ENCODE results near the gene BRD1. TPM values are rescaled to one million over a fixed set of nuclear protein-coding genes. Genes with fewer than 3 reads are reported as not detected.

The BRD1 gene
- total RNA-seq, 1 donor: 23.5 TPM

- Histone ChIP-seq H3K27ac (ENCODE audit: low read depth, low read length) (no peak overlapping the region), H3K4me1 (ENCODE audit: insufficient read depth, low read length) (no peaks in the 10 kb centered on the region), H3K4me2 (ENCODE audit: insufficient read depth, low read length) (no peak overlapping the region), H3K27me3 (ENCODE audit: insufficient read depth, low read length) (no peaks in the 10 kb centered on the region), H3K9me3 (ENCODE audit: low read depth, low read length) (no peaks in the 10 kb centered on the region), H3K4me3 (ENCODE audit: insufficient read depth, low read length) (no peak overlapping the region), H3K36me3 (ENCODE audit: insufficient read depth, low read length) (peaks cover 36% of the 10 kb centered on the region), H2AFZ (ENCODE audit: low read length) (no peak overlapping the region), H3K79me2 (ENCODE audit: insufficient read depth, low read length) (peaks cover 87% of the 10 kb centered on the region), H4K20me1 (ENCODE audit: insufficient read depth, low read length) (peaks cover 71% of the 10 kb centered on the region)
- TF ChIP-seq CTCF (IDR thresholded peaks at IDR 0.05; ENCODE audit: extremely low read depth, low read depth, low read length): no peak
- no peak for DNase-seq (ENCODE audit: insufficient read length, low spot score, missing footprints)
Measured at GRCh38 chr22:49780698-49781288, 46.9 kb downstream of the BRD1 start.

- no peak for DNase-seq (ENCODE audit: insufficient read length, low spot score, missing footprints)
- Histone ChIP-seq H2AFZ (ENCODE audit: low read length) (no peak overlapping the region), H3K36me3 (ENCODE audit: insufficient read depth, low read length) (peaks cover 41% of the 10 kb centered on the region), H3K27ac (ENCODE audit: low read depth, low read length) (no peak overlapping the region), H3K9me3 (ENCODE audit: low read depth, low read length) (no peaks in the 10 kb centered on the region), H3K4me2 (ENCODE audit: insufficient read depth, low read length) (no peak overlapping the region), H3K4me1 (ENCODE audit: insufficient read depth, low read length) (no peaks in the 10 kb centered on the region), H4K20me1 (ENCODE audit: insufficient read depth, low read length) (peaks cover 65% of the 10 kb centered on the region), H3K4me3 (ENCODE audit: insufficient read depth, low read length) (no peak overlapping the region), H3K79me2 (ENCODE audit: insufficient read depth, low read length) (peaks cover 81% of the 10 kb centered on the region), H3K27me3 (ENCODE audit: insufficient read depth, low read length) (no peaks in the 10 kb centered on the region)
- no peak for TF ChIP-seq CTCF (IDR thresholded peaks at IDR 0.05; ENCODE audit: extremely low read depth, low read depth, low read length)
Measured at GRCh38 chr22:49779853-49780697, 47.6 kb downstream of the BRD1 start.

GRCh38 chr22:49779211-49779610 is 48.5 kb downstream of the BRD1 start:
- no peaks in the 10 kb centered on the region for H3K27me3 ChIP-seq (ENCODE audit: insufficient read depth, low read length)
- H3K9me3 ChIP-seq (ENCODE audit: low read depth, low read length): no peaks in the 10 kb centered on the region
- TF ChIP-seq CTCF (IDR thresholded peaks at IDR 0.05; ENCODE audit: extremely low read depth, low read depth, low read length): no peak
- peaks cover 74% of the 10 kb centered on the region for H3K79me2 ChIP-seq (ENCODE audit: insufficient read depth, low read length)
- H3K4me3 ChIP-seq (ENCODE audit: insufficient read depth, low read length): no peak overlapping the region
- no peak overlapping the region for H3K4me2 ChIP-seq (ENCODE audit: insufficient read depth, low read length)
- no peak overlapping the region for H2AFZ ChIP-seq (ENCODE audit: low read length)
- H3K27ac ChIP-seq (ENCODE audit: low read depth, low read length): no peak overlapping the region
- no peak for DNase-seq (ENCODE audit: insufficient read length, low spot score, missing footprints)
- H3K4me1 ChIP-seq (ENCODE audit: insufficient read depth, low read length): no peaks in the 10 kb centered on the region
- peaks cover 62% of the 10 kb centered on the region for H4K20me1 ChIP-seq (ENCODE audit: insufficient read depth, low read length)
- peaks cover 46% of the 10 kb centered on the region for H3K36me3 ChIP-seq (ENCODE audit: insufficient read depth, low read length)

- Histone ChIP-seq H4K20me1 (ENCODE audit: insufficient read depth, low read length) (peaks cover 60% of the 10 kb centered on the region), H3K79me2 (ENCODE audit: insufficient read depth, low read length) (peaks cover 61% of the 10 kb centered on the region), H2AFZ (ENCODE audit: low read length) (no peak overlapping the region), H3K27me3 (ENCODE audit: insufficient read depth, low read length) (no peaks in the 10 kb centered on the region), H3K9me3 (ENCODE audit: low read depth, low read length) (no peaks in the 10 kb centered on the region), H3K4me3 (ENCODE audit: insufficient read depth, low read length) (no peak overlapping the region), H3K4me1 (ENCODE audit: insufficient read depth, low read length) (no peaks in the 10 kb centered on the region), H3K4me2 (ENCODE audit: insufficient read depth, low read length) (no peak overlapping the region), H3K36me3 (ENCODE audit: insufficient read depth, low read length) (peaks cover 49% of the 10 kb centered on the region), H3K27ac (ENCODE audit: low read depth, low read length) (no peak overlapping the region)
- no peak for TF ChIP-seq CTCF (IDR thresholded peaks at IDR 0.05; ENCODE audit: extremely low read depth, low read depth, low read length)
- DNase-seq (ENCODE audit: insufficient read length, low spot score, missing footprints): no peak
Measured at GRCh38 chr22:49777569-49778249, 50.0 kb downstream of the BRD1 start.

Measured in osteoblast (primary cell).